SU-DHL-6 (cell line): ENCODE data around the gene GSE1.

ENCODE experiments used
- CTCF ChIP-seq: fragments of 200-600 bp; sonication (generic); IDR thresholded peaks from one replicate; pipeline ENCODE4 v1.5.1; 2017; ENCODE audit warnings: antibody characterized with exemption, mild to moderate bottlenecking, low read length, moderate library complexity; ENCODE audit not compliant: insufficient read depth, poor library complexity, severe bottlenecking
- EZH2phosphoT487 ChIP-seq: fragments of 200-600 bp; sonication (generic), shearing (Covaris generic); conservative IDR thresholded peaks from 2 replicates; pipeline ENCODE4 v1.6.1; 2018; ENCODE audit warnings: mild to moderate bottlenecking, antibody characterized with exemption, low read length, moderate library complexity, mixed read lengths

- TF ChIP-seq CTCF (no peak), EZH2phosphoT487 (no peak)
Measured at GRCh38 chr16:85570735-85571562, 42.2 kb upstream of the GSE1 start.
